Activated naive CD4-positive, alpha-beta T cell treated with anti-CD3 and anti-CD28 coated beads for 36 hours (primary cell): Measurements from ENCODE around the gene BTC. TPM values are rescaled to one million over a fixed set of nuclear protein-coding genes. Genes with fewer than 3 reads are reported as not detected.

Experiments used
- CTCF ChIA-PET: fragments of 350-600 bp; sonication (Branson Sonifier 250); formaldehyde crosslinking; loops from one replicate; lab custom pipeline; 2021; ENCODE audit warnings: antibody characterized with exemption; lab: Charles Lee
- DNase-seq: peaks from one replicate; pipeline ENCODE4 v3.0.0-alpha.2; 2020
- H3K27ac Mint-ChIP-seq: one replicate; pipeline ENCODE4 v1.8.0; 2021; ENCODE audit warnings: mild to moderate bottlenecking, mixed read lengths
- H3K27me3 Mint-ChIP-seq: one replicate; pipeline ENCODE4 v1.8.0; 2021; ENCODE audit warnings: low read depth, mixed read lengths
- H3K36me3 Mint-ChIP-seq: one replicate; pipeline ENCODE4 v1.8.0; 2021; ENCODE audit warnings: low read depth, mixed read lengths
- H3K4me1 Mint-ChIP-seq: one replicate; pipeline ENCODE4 v1.8.0; 2021; ENCODE audit warnings: low read depth, mixed read lengths
- H3K4me3 Mint-ChIP-seq: one replicate; pipeline ENCODE4 v1.8.0; 2021; ENCODE audit warnings: mild to moderate bottlenecking, moderate library complexity, mixed read lengths
- H3K9me3 Mint-ChIP-seq: one replicate; pipeline ENCODE4 v1.8.0; 2021; ENCODE audit warnings: mixed read lengths
- intact Hi-C: fragments of 100-400 bp; cut with micrococcal nuclease; formaldehyde crosslinking; loops from one replicate; pipeline ENCODE4 v1.15.1; 2023
- total RNA-seq, 2 experiments: library from RNA; stranded (reverse); gene quantifications; one replicate each; pipeline ENCODE4 v1.2.3, GENCODE V29; 2021

BTC gene
- total RNA-seq, 2 experiments from 2014 or later: not detected

DNA sequence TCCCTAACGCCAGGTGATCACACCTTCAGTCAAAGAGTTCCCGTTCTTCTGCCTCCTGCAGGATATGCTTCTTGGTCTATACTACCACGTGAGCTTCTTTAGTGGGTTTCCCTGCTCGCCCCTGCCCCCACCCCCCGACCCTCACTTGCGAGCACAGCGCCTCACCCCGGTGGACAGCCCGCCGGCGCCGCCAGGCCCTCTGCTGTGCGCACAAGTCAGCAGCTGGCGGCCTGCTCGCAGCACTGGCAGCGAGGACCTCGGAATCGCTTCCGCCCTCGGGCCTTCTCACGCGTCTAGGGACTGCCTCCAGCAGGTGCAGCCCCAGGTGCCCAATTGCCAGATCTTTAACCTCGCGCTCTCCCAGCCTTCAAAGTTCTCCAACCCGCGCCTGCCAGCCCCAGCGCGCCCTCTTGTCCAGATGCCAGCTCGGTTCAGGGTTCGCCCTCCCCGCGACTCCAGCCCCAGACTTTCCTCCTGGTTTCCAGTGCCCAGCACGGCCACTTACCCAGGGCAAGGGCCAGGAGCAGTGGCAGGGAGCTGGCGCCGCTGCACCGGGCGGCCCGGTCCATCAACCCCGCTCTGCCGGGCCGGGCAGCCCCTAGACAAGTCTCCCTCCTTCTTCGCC lies 454 bp downstream of the BTC start:
- Mint-ChIP-seq H3K27me3 (peaks cover 49% of the 10 kb centered on the region), H3K9me3 (no peaks in the 10 kb centered on the region), H3K4me1 (peaks cover 2% of the 10 kb centered on the region), H3K27ac (no peak overlapping the region), H3K4me3 (peak overlapping the region; percentile 2), H3K36me3 (no peaks in the 10 kb centered on the region)
- CTCF ChIA-PET: interaction anchor here (0.8 to 1.0 kb wide), 3 partner anchors 8 to 170 kb away, joined by 3 read pairs; no protein-coding TSS in a partner anchor
- peak; percentile 29 for DNase-seq
- intact Hi-C loops: no loop called here

- H3K27me3 Mint-ChIP-seq: peaks cover 43% of the 10 kb centered on the region
- H3K9me3 Mint-ChIP-seq: no peaks in the 10 kb centered on the region
- no peaks in the 10 kb centered on the region for H3K36me3 Mint-ChIP-seq
- H3K4me1 Mint-ChIP-seq: peaks cover 2% of the 10 kb centered on the region
- H3K4me3 Mint-ChIP-seq: no peak overlapping the region
- intact Hi-C loops: no loop called here
- H3K27ac Mint-ChIP-seq: no peak overlapping the region
- no peak for DNase-seq
- CTCF ChIA-PET: no interaction called here
Measured at GRCh38 chr4:74790652-74791051, 3.7 kb downstream of the BTC start.

DNA sequence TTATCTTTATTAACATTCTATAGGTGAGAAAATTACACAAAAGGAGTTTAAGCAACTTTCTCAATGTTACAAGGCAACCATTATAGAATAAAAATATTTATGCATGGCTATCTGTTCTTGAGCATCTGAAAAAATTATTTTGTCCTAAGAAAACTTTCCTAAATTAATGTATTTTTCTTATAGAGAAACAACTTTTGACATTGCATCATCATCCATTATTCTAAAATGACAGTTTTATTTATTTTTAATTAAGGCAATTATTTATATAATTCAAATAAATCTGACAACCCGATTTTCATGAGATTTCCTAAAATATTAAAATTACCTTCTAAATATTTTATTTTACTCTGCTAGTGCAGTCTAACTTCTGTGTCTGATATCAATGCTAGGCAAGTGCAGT lies 4.8 kb downstream of the BTC start:
- no peak overlapping the region for H3K4me3 Mint-ChIP-seq
- H3K27ac Mint-ChIP-seq: no peak overlapping the region
- CTCF ChIA-PET: no interaction called here
- no peaks in the 10 kb centered on the region for H3K36me3 Mint-ChIP-seq
- intact Hi-C loops: no loop called here
- H3K27me3 Mint-ChIP-seq: peaks cover 35% of the 10 kb centered on the region
- no peaks in the 10 kb centered on the region for H3K9me3 Mint-ChIP-seq
- peaks cover 2% of the 10 kb centered on the region for H3K4me1 Mint-ChIP-seq
- DNase-seq: no peak

- Mint-ChIP-seq H3K27me3 (no peaks in the 10 kb centered on the region), H3K36me3 (no peaks in the 10 kb centered on the region), H3K4me1 (no peaks in the 10 kb centered on the region), H3K9me3 (no peaks in the 10 kb centered on the region), H3K4me3 (no peak overlapping the region), H3K27ac (no peak overlapping the region)
- no peak for DNase-seq
- intact Hi-C loops: no loop called here
- CTCF ChIA-PET: no interaction called here
Measured at GRCh38 chr4:74777531-74777930, 16.8 kb downstream of the BTC start.

DNA sequence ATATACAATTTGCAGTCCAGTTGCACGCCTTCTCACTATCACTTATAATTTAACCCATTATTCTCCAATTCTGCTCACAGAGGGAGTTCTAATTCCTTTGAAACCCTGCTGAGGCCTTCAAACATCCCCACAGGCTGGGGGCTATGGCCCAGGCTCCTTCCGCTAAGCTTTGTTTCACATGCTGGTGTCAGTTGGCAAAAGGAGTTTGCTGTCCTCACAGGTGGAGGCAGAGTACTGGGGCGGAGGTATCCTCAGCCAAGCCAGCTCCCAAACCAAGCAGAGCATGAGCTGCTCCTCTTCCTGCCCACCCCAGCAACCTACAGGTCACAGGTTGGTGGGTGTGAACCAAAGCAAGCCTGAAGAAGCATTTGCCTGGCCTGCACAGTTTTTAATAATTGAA lies 21.5 kb downstream of the BTC start:
- no peak for DNase-seq
- CTCF ChIA-PET: interaction anchor here (0.7 kb wide), 1 partner anchor 100 kb away, joined by 3 read pairs; no protein-coding TSS in a partner anchor
- Mint-ChIP-seq H3K4me1 (no peaks in the 10 kb centered on the region), H3K27me3 (no peaks in the 10 kb centered on the region), H3K36me3 (no peaks in the 10 kb centered on the region), H3K27ac (no peak overlapping the region), H3K9me3 (no peaks in the 10 kb centered on the region), H3K4me3 (no peak overlapping the region)
- intact Hi-C loops: no loop called here

DNA sequence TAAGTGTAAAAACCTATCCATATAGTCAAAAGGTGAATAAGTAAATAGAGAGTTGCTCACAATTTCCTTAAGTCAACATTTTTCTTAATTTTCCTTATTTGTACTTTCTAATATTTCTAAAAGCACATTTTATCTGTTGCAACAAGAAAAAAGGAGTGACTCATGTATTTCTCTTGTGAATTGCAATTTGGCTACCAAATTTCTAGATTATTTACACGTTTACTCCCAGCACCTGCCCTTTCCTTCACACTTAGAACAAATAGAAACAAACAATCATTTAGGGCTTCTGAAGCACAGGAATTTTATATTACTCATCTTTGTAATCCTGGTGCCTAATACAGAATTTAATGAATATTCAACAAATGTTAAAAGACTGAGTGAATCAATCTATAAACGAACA lies 22.2 kb downstream of the BTC start:
- Mint-ChIP-seq H3K4me1 (no peaks in the 10 kb centered on the region), H3K4me3 (no peak overlapping the region), H3K27me3 (no peaks in the 10 kb centered on the region), H3K9me3 (no peaks in the 10 kb centered on the region), H3K36me3 (no peaks in the 10 kb centered on the region), H3K27ac (no peak overlapping the region)
- intact Hi-C loops: no loop called here
- CTCF ChIA-PET: no interaction called here
- no peak for DNase-seq

DNA sequence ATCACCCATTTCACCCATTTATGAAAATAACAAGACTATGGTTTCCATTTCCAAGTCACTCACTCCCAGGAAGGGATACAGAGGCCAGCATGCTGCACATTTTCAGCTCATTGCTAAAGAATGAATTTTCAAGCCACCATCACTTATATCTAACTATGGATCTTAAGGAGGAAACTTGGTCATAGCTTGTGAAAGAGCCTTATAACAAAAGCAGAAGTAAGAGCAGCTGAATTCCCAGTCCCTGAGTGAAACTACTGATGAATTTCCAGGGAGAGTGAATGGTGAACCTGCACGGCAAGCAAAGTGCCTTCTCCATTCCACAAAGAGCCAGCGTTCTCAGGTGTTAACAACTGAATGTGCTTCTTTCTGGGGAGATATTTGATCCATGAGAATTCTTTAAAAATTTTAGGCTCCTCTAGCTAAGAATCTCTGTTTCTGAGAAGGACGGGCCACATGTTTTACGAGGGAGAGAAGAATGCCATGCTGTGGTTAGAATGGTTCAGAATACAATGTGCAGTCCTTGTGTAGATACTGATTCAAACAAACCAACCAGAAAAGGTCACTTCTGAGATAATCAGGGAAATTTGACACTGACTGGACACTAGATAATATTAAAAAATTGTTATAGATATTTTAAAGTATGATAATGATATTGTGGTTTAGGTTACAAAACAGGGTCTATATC lies 24.0 kb downstream of the BTC start:
- H3K27me3 Mint-ChIP-seq: no peaks in the 10 kb centered on the region
- H3K27ac Mint-ChIP-seq: no peak overlapping the region
- DNase-seq: no peak
- CTCF ChIA-PET: no interaction called here
- H3K36me3 Mint-ChIP-seq: no peaks in the 10 kb centered on the region
- H3K4me3 Mint-ChIP-seq: no peak overlapping the region
- no peaks in the 10 kb centered on the region for H3K9me3 Mint-ChIP-seq
- no peaks in the 10 kb centered on the region for H3K4me1 Mint-ChIP-seq
- intact Hi-C loops: no loop called here

DNA sequence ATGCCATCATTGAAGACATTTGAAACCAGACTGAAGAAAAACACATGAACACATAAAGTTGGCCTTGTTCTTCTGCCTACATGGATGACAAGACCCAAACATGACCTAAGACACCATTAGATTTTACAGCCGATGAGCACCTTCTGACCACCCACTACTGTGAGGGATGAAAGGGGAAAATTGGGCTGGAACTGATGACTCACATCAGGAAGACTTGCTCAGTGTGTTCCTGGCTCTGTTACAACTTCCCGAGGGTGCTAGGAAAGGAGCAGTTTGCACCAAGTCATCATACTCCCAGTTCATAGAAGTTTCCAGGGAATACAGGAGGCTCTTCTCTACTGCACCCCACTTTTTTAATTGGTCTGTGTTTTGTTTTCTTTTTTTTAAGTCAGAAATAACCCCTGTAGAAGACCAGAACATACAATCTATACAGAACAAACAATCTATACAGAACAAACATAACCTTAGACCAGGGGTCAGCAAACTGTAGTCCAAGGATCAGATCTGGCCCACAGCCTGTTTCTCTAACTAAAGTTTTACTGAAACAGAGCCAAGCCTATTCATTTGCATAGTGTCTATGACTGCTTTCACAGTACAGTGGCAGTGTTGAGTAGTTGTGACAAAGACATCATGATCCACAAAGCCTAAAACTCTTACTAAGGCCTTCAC lies 25.3 kb downstream of the BTC start:
- Mint-ChIP-seq H3K4me3 (no peak overlapping the region), H3K36me3 (no peaks in the 10 kb centered on the region), H3K4me1 (no peaks in the 10 kb centered on the region), H3K27me3 (no peaks in the 10 kb centered on the region), H3K27ac (no peak overlapping the region), H3K9me3 (no peaks in the 10 kb centered on the region)
- intact Hi-C loops: no loop called here
- CTCF ChIA-PET: no interaction called here
- DNase-seq: no peak

DNA sequence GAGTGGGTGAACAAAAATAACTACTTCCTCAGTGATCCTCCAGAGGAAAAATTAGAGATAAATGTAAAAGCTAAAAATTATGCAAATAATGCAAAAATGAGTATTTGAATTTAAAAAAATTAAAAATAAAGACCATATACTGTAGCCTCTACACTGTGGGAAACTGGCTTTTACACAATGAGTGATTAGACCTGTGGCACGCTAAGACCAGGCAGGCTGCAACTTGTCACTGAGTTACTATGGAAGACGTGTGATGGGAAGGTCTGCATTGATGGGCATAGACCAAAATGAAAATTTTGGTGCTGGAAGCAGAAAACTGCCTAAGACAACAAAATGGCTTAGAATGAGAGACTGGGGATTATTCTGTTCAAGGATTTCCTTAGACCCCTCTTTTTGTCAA lies 30.2 kb downstream of the BTC start:
- no peaks in the 10 kb centered on the region for H3K36me3 Mint-ChIP-seq
- no peak overlapping the region for H3K27ac Mint-ChIP-seq
- H3K9me3 Mint-ChIP-seq: no peaks in the 10 kb centered on the region
- no peak overlapping the region for H3K4me3 Mint-ChIP-seq
- H3K4me1 Mint-ChIP-seq: no peaks in the 10 kb centered on the region
- CTCF ChIA-PET: no interaction called here
- no peak for DNase-seq
- no peaks in the 10 kb centered on the region for H3K27me3 Mint-ChIP-seq
- intact Hi-C loops: no loop called here

DNA sequence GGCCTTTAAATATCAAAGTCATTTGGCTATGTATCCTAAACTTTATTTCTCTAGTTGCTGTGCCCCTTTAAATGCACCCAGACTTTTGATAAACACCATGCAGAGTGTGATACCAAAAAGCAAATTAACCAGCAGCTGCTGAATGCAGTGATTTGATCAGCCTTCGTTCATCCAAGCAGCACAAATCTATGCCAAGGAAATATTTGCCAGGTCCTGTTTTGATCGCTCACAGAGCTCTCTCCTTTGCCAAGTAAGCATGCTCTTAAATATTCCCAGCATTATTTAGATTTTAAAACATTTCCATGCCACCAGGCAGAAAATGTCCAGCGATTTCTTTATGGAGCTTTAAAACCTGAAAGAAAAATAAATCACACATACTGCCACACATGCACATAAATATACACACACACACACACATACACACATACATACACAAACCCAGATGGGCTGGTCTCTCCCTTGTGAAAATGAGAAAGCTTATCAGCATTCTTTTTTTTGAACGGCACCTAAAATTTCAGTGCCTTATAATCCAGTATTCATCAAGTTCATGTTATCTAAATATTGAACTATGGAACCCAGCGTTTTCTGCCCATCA lies 35.7 kb downstream of the BTC start:
- DNase-seq: no peak
- intact Hi-C loops: no loop called here

DNA sequence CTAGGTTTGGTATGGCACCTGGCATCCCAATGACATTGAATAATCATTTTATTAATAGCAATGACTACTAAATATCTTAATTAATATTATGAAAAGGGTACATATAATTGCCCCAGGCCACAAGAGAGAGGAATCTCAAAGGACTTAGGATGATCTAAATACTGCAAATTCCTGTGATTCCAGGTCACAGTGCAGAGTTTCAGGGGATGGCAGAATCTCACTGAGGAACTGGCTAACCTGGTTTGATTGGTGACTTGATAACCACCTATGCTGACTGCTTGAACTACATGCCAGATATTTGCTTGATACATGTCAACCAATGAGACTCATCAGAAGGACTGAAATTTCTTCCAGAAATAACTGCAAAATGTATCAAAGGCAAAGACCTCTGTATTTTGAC lies 37.2 kb downstream of the BTC start:
- H3K27ac Mint-ChIP-seq: no peak overlapping the region
- intact Hi-C loops: no loop called here
- H3K4me1 Mint-ChIP-seq: no peaks in the 10 kb centered on the region
- H3K9me3 Mint-ChIP-seq: no peaks in the 10 kb centered on the region
- peaks cover 4% of the 10 kb centered on the region for H3K27me3 Mint-ChIP-seq
- H3K36me3 Mint-ChIP-seq: no peaks in the 10 kb centered on the region
- CTCF ChIA-PET: no interaction called here
- no peak overlapping the region for H3K4me3 Mint-ChIP-seq
- DNase-seq: no peak

More for the DNA sequence above, 35.7 kb downstream of the BTC start:
- CTCF ChIA-PET: interaction anchor here (0.5 kb wide), 1 partner anchor 1137 kb away, joined by 4 read pairs; no protein-coding TSS in a partner anchor
- Mint-ChIP-seq H3K9me3 (no peaks in the 10 kb centered on the region), H3K4me3 (no peak overlapping the region), H3K4me1 (no peaks in the 10 kb centered on the region), H3K36me3 (no peaks in the 10 kb centered on the region), H3K27me3 (peaks cover 4% of the 10 kb centered on the region), H3K27ac (no peak overlapping the region)

DNA sequence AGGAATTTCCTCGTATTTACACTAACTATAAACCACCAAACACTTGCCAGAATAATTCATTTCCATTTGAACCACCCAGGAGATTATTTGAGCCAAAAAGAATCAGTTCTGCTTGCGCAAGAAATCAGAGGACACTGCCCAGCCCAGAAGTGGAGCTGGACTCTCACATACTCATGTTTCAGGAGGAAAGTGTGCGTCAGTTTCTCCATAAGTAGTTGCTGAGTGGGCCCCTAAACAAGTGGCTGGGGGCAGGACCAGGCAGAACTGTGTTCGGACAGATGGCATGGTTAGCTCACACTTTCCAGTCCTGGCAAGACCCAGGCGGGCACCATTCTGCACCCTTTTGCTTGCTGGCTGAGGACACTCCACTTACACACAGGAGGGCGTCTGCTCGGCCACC lies 38.8 kb downstream of the BTC start:
- H3K27ac Mint-ChIP-seq: no peak overlapping the region
- no peaks in the 10 kb centered on the region for H3K36me3 Mint-ChIP-seq

More for the DNA sequence above, 38.8 kb downstream of the BTC start:
- CTCF ChIA-PET: interaction anchor here (0.6 kb wide), 1 partner anchor 16 kb away, joined by 4 read pairs; no protein-coding TSS in a partner anchor
- H3K27me3 Mint-ChIP-seq: peaks cover 4% of the 10 kb centered on the region
- H3K4me1 Mint-ChIP-seq: no peaks in the 10 kb centered on the region
- intact Hi-C loops: no loop called here
- no peaks in the 10 kb centered on the region for H3K9me3 Mint-ChIP-seq
- H3K4me3 Mint-ChIP-seq: no peak overlapping the region
- no peak for DNase-seq
